ENCODE data around the gene PPM1M.

GRCh38 chr3:52218937-52219650 is 26.5 kb upstream of the PPM1M start:
- TF ChIP-seq CHD2 (IDR thresholded peaks at IDR 0.05; ENCODE audit: low read length, partially characterized antibody) (no peak), CTCF (IDR thresholded peaks at IDR 0.05) (no peak), REST (IDR thresholded peaks at IDR 0.05; ENCODE audit: low read depth, low read length) (no peak), FOXJ3 (CRISPR knock-in tag; IDR thresholded peaks at IDR 0.05) (no peak), JUND (IDR thresholded peaks at IDR 0.05) (no peak), POLR2AphosphoS5 (IDR thresholded peaks at IDR 0.05; ENCODE audit: low read depth, low read length) (no peak), ELF1 (IDR thresholded peaks at IDR 0.05) (no peak), RAD21 (IDR thresholded peaks at IDR 0.05; ENCODE audit: low read length) (no peak), SMC3 (IDR thresholded peaks at IDR 0.05; ENCODE audit: low read depth, low read length) (no peak)

Data from SK-N-SH (cell line).